HG03460 (cell line): ENCODE results near the gene CIC.
A peak's percentile ranks its signal among the peaks of the same experiment; 100 is the strongest.
"Not testable (repeated sequence)": the region's sequence is repeated elsewhere in the genome, so short reads cannot be mapped to it uniquely, and the experiment has no call there.

Experiments used
- ATAC-seq: cut with Tn5 transposase; IDR thresholded peaks from one replicate; pipeline ENCODE4 v1.9.1; 2021; ENCODE audit not compliant: unreplicated experiment

The CIC gene

DNA sequence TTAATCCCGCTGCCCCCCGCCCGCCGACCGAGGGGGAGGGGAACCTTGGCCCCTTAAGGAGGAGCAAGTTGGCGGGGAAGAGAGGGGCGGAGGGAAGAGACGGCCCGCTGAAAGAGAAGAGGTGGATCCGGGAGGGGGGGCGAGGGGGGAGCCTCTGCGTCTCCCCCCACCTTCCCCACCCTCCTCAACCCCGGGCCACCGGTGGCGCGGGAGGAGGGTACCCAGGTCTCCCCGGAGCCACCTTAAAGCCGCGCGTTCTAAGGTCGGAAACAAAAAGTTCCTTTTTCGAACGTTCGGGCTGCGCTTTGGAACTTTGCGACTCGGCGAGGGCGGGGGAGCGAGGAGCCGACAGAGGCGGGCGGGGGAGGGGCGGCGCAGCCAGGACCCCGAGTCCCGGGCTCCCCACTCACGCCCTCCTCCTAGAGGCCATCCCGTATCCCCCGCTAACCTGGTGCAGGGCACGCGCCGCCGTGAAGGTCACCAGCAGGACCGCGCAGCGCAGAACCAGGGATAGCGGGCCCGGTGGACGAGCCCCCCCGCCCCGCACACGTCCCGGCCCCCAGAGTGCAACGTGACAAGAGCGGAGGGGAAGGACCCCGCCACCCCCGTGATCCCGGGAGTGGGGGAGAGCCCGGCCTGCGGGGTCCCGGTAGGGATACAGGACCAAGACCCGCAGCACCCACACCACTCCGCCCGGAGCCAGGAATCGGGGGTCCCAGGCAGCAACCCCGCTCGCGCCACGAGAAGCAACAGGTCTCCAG is 14.8 kb upstream of the CIC start:
- no peak for ATAC-seq

DNA sequence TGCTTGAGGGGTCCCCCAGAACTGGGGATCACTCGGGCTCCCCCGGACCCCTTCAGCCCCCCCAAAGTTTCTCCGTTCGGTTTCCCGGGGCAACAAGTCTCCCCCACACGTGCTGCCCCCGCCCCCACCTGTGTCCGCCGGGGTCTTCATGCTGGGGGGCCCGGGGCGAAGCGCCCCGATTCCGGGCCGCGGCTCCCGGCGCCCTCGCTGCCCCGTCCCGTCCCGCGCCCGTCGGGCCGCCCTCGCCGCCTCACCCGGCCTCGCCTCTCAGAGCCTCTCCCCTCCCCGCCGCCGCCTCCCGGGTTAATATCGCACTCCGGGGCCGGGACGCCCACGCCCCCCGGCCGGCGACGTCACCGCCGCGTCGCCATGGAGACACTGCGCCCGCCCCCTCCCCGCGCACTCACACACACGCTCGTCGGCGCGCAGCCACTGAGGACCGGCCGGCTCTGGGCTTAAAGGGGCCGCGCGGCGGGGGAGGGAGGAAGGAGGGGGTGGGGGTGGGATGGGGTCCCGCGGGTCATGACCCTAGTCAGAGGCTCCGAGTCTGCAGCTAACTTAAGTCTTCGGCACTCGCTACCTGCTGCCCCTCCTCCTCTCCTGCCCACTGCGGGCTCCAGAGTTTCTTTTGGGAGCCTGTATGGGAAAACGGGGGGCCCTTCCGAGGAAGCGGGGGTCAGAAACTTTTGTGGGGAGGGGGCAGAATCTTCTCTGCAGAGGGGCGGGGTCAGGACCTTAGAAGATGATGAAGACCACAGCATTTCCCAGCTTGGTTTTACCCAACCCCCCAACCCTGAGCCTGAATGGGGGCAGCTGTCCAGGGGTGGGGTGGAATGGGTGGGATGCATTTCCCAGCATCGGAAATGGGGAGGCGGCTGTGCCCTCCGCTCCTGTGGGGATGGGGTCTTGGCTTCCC is 13.9 kb upstream of the CIC start, which contains the start of gene ERF:
Gene ERF (minus strand): TSS at position 279 of the 916 bp plus-strand sequence. CDS start 129 bp downstream, at position 150.
- ATAC-seq: peak; percentile 51

DNA sequence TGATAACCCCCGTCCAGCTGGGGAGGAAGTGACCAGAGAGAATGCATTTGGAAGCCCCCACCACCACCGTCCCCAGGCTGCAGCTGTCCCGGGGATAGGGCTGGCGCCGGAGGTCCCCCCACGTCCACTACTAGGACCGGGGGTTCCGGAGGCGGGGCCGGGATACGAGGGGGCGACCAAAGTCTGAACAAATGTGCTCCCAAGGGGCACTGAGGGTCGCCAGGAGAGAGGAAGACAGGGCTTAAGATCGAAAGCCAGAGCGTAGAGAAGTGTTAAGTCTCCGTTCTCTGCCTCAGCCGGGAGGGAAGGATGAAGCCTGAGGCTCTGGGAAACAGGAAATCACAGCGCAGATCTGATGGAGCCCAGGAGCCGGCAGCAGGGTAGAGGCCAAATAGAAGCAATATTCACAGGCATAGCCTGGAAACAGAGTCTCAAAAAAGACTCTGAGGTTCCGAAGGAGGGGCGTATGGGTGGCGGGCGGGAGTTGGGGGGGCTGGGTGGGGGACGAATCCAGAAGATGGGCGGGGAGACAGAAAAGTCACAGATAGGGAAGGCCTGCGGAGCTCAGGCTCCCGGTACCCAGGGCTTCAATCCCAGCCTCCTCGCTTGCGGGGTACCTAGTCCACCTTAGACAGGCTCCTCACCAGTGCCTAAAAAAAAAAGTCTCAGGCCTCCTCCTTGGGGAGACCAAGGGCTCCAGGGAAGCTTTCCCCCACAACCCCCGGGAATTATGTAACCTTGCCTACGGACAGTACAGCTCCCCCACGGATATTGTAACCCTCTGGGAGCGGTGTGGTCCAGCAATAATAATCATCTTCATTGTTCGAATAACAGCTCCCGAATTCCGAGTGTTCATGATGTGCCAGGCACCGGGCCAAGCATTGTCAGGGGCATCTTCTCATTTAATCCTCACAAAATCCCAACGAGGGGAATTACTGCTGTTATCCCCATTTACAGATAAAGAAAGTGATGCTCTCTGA is 13.0 kb upstream of the CIC start:
- no peak for ATAC-seq

DNA sequence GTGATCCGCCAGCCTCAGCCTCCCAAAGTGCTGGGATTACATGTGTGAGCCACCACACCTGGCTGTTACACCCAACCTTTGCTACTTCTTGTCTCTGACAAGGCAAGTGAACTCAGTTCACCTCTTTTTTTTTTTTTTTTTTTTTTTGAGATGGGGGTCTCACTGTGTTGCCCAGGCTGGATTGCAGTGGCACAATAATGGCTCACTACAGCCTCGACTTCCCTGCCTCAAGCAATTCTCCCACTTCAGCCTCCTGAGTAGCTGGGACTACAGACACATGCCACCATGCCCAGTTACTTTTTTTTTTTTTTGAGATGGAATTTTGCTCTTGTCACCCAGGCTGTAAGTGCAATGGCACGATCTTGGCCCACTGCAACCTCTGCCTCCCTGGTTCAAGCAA is 11.2 kb upstream of the CIC start:
- not testable (repeated sequence) for ATAC-seq

DNA sequence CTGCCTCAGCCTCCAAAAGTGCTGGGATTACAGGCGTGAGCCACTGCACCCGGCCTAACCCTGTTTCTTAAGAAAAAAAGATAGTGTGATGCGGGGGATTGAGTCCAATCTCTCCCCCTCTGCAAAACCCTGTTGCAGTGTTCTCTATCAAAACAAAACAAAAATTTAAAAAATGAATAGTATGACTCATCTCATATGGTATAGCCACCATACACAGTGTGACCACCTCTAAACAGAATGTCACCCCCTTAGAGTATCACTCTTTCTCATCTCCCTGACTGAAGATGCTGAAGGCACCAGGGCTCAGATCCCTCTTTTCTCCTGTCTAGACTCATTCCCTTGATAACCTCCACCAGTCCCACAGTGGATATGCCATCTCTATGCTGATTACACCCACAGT is 7.3 kb upstream of the CIC start:
- ATAC-seq: no peak

DNA sequence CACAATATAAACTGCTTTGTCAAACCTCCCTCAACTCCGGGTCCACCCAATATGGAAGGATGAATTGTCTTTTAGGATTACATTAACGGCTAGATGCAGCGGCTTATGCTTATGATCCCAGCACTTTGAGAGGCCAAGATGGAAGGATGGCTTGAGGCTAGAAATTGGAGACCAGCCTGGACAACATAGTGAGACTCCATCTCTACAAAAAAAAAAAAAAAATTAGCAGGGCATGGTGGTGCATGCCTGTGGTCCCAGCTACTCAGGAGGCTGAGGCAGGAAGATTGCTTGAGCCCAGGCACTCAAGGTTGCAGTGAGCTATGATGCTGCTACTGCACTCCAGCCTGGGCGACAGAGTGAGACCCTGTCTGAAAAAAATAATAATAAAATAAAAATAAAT is 2.9 kb upstream of the CIC start:
- not testable (repeated sequence) for ATAC-seq

DNA sequence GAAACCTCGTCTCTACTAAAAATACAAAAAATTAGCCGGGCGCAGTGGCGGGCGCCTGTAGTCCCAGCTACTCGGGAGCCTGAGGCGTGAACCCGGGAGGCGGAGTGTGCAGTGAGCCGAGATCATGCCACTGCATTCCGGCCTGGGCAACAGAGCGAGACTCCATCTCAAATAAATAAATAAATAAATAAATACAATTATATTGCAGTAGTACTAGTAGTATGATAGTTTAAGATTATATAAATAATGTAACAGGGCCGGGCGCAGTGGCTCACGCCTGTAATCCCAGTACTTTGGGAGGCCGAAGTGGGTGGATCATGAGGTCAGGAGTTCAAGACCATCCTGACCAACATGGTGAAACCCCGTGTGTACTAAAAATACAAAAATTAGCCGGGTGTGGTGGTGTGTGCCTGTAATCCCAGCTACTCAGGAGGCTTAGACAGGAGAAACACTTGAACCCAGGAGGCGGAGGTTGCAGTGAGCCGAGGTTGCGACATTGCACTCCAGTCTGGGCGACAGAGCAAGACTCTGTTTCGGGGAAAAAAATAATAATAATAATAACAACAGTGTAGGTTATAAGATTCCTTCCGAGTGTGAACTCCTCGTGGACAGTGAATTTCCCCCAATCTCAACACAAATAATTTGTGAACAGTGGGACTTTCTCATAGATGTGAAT is 2.0 kb upstream of the CIC start:
- not testable (repeated sequence) for ATAC-seq

DNA sequence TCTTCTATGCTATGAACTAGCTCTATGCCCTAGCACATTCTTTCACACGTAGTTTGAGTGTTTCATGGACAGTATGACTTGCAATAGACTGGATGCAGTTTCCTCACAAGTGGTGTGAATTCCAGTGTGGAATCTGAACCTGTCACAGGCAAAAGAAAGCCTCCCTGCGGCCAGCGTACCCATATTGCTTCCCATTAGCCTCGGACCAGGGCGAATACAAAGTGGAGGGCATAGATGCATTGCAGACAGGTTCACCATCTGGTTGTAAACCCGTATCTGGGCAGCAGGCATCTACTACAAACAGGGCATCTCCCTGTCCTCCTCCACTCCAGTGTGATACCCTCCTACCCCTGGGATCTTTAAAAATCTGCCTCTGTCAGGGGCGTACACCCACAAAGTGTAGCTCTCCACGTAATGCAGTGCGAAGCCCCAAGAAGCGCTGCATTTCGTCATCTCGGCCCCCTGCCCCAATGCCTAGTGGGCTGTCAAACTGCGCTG is 1.4 kb upstream of the CIC start:
- ATAC-seq: no peak

DNA sequence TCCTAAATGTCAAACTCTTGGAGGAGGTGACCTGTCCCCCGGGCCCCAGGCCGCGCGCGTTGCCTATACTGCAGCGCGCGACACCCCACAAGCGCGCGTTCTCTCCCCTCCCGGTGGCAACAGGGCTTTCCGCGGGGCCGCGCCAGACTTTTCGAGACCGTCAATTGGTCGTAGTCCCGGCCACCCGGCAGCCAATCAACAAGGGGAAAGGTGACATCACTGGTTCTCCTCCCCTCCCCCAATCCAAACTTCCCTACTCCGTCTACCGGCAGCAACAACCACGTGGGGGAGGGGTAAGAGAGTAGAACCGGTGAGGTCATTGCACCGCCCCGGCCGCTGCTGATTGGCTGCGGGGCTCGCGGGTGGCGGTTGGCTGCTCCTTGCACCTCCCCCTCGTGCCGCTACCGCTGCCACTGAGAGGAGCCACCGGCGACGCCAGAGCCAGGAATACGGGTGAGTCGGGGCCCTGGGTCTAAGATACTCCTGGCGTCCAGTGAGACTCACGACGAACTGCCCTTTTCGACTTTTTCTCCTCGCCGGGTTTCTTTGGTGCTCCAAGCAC is 829 bp upstream of the CIC start:
- ATAC-seq: peak; percentile 47

DNA sequence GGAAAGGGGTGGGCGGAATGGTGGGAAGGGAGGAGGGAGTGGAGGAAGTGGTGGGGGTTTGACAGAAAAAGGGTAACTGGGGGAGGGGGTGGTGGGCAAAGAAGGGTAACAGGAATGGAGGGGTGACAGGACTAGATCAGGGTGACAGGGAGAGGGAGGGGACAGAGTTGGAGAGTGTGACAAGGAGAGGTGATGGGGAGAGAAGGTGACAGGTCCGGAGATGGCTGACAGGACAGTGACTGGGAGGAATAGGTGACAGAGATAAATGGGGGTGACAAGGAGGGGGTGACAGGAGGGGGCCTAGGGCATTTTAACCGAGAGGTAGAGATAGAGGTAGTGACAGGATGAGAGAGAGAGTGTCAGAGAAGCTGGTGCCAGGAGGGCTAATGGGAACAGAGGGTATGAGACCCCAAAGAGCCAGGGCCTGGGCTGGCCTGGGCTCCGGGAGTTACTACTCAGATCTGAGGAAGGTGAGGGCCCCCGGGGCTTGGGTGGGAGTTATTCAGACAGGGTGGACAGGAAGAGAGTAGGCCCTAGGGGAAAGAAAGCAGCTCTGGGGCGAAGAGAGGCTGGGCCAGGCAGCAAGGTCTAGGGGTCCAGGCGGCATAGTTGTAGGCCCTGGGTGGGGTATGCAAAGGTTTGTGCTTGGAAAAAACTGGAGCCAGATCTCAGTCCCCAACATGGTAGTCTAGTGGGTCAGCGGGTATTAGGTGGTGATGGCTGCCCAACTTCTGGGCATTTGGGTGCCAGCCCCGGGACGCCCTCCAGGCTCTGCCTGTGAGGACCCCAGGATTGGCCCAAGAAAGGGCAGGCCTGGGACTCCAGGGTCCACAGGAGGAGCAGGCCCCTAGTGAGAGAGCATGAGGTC is 660 bp downstream of the CIC start:
- ATAC-seq: no peak

DNA sequence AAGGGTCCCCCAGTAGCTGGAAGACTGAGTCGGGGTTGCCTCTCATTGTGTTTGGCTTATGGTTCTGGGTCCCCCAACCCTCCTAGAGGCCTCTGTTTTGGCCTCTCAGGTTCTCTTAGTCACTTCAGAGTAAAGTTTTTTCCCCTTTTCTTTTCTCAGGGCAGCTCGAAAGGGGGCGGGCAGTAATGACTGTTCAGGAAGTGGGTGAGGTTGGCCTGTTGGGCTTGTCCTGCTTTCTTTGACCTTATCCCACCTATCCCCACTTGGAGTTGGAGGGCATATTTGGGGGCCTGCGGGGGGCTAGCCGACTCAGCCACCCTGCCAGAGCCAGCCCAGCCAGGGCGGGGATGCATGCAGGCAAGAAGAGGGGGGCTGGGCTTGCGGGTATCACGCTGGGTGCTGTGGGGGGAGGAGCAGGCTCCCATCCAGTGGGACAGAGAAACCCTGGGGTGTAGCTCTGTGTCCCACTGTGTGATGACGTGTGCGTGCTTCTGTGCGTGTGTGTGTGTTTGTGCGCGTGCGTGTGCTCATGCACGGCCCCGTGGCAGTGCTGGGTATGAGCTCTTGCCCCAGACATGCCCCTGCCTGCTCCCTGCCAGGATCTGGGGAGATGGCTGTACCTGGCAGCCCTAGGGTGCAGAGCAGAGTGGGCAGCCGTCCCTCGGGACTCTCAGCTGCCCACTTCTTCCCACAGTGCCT is 1.4 kb downstream of the CIC start:
- ATAC-seq: no peak

DNA sequence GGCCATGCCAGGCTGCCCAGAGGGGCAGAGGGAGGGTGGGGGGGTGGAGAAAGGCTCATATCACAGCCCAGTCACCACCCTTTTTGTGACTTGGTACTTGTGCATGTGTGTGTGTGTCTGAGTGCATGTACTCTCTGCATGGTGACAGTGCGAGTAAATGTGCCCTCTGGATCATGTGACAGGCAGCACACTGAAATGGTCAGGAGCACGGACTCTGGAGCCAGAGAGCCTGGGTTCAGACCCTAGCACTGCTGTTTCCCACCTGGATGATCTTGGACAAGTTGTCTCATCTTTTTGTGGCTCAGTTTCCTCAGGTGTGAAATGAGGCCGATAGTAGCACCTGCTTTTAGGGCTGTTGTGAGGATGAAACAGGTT is 2.0 kb downstream of the CIC start:
- no peak for ATAC-seq

DNA sequence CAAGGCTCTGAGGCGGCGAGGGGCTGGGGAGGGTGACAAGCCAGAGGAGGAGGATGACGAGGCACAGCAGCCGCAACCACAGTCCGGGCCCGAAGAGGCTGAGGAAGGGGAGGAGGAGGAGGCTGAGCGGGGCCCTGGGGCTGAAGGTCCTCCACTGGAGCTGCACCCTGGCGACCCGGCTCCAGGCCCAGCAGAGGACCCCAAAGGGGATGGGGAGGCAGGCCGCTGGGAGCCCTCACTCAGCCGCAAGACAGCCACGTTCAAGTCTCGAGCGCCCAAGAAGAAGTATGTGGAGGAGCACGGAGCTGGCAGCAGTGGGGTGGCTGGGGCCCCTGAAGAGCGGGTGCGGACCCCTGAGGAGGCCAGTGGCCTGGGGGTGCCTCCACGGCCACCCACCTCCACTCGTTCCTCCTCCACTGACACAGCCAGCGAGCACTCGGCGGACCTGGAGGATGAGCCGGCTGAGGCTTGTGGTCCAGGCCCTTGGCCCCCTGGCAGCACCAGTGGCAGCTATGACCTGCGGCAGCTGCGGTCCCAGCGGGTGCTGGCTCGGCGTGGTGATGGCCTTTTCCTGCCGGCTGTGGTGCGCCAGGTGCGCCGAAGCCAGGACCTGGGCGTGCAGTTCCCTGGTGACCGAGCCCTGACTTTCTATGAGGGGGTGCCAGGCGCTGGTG is 2.9 kb downstream of the CIC start:
- no peak for ATAC-seq

DNA sequence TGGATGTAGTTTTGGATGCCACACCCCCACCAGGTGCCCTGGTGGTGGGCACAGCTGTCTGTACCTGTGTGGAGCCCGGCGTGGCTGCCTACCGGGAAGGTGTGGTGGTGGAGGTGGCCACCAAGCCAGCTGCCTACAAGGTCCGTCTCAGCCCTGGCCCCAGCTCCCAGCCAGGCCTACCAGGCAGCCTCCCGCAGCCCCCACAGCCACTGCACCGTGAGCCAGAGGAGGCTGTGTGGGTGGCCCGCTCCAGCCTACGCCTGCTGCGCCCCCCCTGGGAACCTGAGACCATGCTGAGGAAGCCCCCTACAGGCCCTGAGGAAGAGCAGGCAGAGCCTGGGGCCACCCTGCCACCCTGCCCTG is 3.5 kb downstream of the CIC start:
- no peak for ATAC-seq

DNA sequence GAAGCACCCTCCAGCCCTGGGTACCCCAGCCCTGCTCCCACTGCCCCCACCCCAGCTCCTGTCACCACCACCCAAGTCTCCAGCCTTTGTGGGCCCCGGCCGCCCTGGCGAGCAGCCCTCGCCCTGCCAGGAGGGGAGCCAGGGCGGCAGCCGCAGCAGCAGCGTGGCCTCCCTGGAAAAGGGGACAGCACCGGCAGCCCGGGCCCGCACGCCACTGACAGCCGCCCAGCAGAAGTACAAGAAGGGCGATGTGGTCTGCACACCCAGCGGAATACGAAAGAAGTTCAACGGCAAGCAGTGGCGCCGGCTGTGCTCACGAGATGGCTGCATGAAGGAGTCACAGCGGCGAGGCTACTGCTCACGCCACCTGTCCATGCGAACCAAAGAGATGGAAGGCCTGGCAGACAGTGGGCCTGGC is 3.9 kb downstream of the CIC start:
- ATAC-seq: no peak

DNA sequence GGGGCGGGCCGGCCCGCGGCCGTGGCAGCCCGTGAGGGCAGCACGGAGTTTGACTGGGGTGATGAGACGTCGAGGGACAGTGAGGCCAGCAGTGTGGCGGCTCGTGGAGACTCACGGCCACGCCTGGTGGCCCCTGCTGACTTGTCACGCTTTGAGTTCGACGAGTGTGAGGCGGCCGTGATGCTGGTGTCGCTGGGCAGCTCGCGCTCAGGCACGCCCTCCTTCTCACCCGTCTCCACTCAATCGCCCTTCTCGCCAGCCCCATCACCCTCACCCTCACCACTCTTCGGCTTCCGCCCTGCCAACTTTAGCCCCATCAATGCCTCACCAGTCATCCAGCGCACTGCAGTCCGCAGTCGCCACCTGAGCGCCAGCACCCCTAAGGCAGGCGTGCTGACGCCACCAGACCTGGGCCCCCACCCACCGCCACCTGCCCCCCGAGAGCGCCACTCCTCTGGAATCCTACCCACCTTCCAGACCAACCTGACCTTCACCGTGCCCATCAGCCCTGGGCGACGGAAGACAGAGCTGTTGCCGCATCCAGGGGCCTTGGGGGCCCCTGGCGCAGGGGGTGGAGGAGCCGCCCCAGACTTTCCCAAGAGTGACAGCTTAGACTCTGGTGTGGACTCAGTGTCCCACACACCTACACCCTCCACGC is 4.5 kb downstream of the CIC start:
- no peak for ATAC-seq

DNA sequence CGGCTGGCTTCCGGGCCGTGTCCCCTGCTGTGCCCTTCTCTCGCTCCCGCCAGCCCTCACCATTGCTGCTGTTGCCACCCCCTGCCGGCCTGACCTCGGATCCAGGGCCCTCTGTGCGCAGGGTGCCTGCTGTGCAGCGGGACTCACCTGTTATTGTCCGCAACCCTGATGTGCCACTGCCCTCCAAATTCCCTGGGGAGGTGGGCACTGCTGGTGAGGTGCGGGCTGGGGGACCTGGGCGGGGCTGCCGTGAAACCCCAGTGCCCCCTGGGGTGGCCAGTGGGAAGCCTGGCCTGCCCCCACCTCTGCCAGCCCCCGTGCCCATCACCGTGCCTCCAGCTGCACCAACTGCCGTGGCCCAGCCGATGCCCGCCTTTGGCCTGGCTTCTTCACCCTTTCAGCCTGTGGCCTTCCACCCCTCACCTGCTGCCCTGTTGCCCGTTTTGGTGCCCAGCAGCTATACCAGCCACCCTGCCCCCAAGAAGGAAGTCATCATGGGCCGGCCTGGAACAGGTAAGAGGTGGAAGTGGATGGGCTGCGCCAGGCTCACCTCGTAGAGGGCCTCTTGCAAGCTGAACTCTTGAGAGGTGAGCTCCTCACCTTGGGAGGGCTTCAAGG is 5.1 kb downstream of the CIC start:
- no peak for ATAC-seq
